ENCODE measurements around the gene CTNND2.

CTNND2 gene

DNA sequence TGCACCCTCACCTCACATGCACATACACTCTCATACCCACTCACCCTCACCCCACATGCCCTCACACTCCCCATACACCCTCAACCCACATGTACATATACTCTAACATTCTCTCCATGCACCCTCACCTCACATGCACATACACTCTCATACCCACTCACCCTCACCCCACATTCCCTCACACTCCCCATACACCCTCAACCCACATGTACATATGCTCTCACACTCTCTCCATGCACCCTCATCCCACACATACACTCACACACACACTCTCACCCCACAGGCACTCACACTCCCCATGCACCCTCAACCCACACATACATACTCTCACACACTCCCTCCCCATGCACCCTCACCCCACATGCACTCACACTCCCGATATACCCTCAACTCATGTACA, 593.0 kb downstream of the CTNND2 start:
- DNase-seq (ENCODE audit: low spot score) = no peak

- no peak for DNase-seq (ENCODE audit: low spot score)
These were observed 594.1 kb downstream of the CTNND2 start for GRCh38 chr5:11310158-11310557.

DNA sequence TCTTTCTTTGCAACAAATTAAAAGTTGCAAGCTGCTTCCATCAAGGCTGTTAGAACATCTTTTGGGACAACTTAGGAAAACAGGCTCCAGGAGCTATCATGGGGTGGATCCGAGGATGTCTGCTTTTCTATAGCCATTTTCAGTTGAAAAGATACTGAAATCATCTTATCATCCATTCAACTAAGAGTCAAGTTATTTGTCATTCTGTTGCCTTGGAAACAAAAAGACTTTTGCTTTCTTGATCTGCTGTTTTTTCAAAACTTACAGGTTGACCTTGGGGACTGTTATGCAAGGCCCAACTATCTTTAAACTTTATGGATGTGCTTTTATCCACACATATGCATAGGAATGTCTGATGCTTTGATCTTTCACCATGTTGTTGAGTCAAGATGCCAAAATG, 597.9 kb downstream of the CTNND2 start:
- no peak for DNase-seq (ENCODE audit: low spot score)

DNA sequence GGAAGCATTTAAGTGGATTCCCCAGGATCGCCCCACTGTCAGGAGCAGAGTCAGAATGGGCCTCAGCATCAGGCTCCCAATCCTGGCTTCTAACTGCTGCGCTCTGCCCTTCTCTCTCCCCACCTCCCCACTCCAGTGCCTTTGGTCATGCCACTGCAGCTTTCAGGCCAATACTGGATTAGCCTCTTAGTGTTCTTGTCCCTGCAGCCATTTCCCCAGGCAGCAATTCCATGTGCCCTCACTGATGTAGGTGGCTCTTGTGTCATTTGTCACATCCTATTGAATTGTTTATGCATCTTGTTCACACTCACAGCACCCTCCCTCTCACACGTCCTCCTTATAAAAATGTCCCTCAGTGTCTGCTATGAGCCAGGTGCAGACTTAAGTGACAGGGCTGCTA, 599.0 kb downstream of the CTNND2 start:
- DNase-seq (ENCODE audit: low spot score) = no peak

DNA sequence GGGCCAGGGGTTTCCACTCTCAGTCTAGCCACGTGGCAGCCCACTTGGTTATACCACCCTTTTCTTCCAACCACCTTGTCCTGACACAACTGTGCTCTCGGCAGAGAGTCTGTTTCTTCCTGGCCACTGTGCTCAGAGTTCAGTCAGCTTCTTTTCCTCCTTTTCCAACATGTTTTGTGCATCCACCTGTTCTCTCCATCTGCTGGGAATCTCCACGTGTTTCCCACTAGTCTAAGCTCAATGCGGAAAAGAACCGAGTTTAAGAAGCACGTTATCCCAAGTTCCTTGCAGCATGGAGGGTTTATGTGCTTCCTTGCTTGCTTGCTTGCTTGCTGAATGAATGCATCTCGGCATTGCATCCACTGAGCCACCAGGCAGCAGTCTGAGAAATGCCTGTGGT, 599.6 kb downstream of the CTNND2 start:
- DNase-seq (ENCODE audit: low spot score) = no peak

DNA sequence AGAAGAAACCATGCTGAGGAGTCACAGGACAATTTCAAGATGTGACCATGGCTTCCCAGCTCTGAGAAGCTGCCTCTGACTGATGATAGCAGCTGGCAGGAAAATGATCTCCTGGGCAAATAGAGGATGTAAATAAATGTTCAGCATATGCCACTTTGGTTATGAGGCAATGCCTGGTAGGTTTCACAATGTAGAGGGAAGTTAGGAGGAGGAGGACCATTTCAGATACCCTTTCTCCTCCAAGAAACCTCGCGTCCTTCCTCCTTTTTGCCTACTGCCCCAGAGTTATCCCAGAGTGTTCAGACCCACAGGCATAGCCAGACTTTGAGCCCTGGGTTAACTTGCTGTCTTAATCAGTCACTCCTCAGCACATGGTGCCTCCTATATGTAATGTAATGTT, 601.6 kb downstream of the CTNND2 start:
- DNase-seq (ENCODE audit: low spot score) = no peak

GRCh38 chr5:11301171-11301570, 603.1 kb downstream of the CTNND2 start:
- no peak for DNase-seq (ENCODE audit: low spot score)

- DNase-seq (ENCODE audit: low spot score) = no peak
These were observed 603.5 kb downstream of the CTNND2 start for GRCh38 chr5:11300736-11301135.

DNA sequence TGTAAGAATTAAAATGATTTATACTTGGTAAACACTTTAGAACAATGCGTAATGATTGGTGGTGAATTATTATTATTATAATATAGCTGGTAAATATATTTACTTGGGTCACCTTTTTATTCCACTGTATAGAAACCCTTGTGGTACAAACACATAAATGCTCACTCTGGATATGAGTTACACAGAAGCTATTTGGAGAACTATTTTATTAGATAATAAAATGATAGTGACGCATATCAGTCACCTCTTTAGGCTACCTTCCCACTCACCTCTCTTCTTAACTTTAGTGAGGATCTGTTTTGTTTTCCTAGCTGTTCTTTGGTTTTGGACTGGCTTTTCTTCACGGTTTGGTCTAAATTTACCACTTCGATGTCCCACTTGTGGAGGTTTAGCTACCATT, 605.4 kb downstream of the CTNND2 start:
- DNase-seq (ENCODE audit: low spot score) = no peak

- DNase-seq (ENCODE audit: low spot score) = no peak
These were observed 610.7 kb downstream of the CTNND2 start for GRCh38 chr5:11293523-11293922.

DNA sequence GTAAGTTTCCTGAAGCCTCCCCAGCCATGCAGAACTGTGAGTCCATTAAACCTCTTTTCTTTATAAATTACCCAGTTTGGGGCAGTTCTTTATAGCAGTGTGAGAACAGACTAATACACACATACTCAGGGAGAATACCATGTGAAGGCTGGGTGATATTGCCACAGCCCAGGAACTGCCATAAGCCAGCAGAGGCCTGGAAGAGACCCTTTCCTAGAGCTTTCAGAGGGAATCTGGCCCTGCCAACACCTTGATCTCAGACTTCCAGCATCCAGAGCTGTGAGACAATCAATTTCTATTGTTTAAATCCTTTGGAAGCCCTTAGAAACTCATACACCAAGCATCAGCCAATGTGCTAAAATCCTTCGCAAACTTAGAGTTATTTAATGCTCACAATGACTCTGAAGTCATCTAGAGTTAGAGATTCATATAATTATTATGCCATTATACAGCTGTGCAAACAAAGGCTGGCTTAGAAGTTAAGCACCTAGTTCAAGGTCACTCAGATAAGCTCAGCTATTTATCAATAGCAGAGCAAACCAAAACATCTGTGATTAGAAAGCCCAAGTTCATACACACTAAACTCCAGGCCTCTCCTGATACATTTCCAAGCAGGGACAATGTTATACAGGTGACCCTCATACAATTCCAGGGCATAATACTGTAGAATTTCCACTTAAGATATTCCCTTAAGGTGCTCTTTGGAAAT, 611.4 kb downstream of the CTNND2 start:
- no peak for DNase-seq (ENCODE audit: low spot score)

GRCh38 chr5:11289733-11290132, 614.5 kb downstream of the CTNND2 start:
- no peak for DNase-seq (ENCODE audit: low spot score)

GRCh38 chr5:11289208-11289607, 615.0 kb downstream of the CTNND2 start:
- no peak for DNase-seq (ENCODE audit: low spot score)

- DNase-seq (ENCODE audit: low spot score) = no peak
These were observed 622.4 kb downstream of the CTNND2 start for GRCh38 chr5:11281842-11282241.

DNA sequence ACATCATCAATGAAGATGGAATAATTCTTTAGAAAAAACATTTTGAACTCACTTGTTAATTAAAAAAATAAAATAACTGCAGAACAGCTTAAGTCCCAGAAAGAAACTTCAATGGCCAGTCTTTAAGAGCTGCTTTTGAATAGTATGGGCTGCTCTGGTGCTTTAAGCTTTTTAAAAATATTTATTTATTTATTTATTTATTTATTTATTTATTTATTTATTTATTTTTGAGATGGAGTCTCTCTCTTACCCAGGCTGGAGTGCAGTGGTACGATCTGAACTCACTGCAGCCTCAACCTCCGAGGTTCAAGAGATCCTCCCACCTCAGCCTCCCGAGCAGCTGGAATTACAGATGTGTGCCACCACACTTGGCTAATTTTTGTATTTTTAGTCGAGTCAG, 626.9 kb downstream of the CTNND2 start:
- no peak for DNase-seq (ENCODE audit: low spot score)

- DNase-seq (ENCODE audit: low spot score) = no peak
These were observed 630.9 kb downstream of the CTNND2 start for GRCh38 chr5:11273180-11273903.

GRCh38 chr5:11269515-11269914, 634.7 kb downstream of the CTNND2 start:
- no peak for DNase-seq (ENCODE audit: low spot score)

- no peak for DNase-seq (ENCODE audit: low spot score)
These were observed 635.4 kb downstream of the CTNND2 start for GRCh38 chr5:11268891-11269290.

DNA sequence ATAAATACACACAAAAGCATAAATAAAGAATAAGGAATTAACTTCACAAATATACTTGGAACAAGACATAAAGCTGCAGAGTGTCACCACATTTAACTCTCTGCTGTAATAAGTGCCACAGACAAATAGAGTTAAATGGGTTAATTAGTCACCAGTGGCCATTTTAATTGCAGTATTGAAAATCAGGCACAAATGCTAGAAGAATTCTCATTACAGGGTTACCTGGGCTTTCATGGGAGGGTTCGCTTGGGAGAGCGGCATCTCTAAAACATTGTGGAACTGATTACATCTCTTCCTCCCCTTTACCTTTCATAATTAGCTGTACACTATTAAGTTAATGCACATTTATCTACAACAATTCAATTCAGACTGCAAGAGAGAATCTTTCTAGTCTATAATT, 637.9 kb downstream of the CTNND2 start:
- DNase-seq (ENCODE audit: low spot score) = no peak

DNA sequence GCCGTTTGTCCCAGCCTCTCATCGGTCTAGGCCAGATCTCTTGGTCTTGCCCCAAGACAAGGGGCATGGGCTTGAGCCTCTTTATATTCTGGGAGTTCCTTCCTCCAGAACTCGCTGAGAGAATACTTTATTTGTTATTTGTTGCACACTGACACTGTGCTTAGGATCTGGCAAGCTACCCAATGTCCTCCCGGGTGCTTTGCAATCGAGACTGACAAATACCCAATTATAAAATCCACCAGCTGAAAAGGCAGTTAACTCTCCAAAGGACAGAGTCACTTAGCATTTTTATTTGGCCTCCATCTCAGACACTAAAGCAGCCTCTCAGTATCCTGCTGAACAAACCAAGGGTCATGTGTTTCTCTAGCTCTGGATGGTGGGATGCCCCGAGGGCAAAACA, 643.0 kb downstream of the CTNND2 start:
- DNase-seq (ENCODE audit: low spot score) = no peak

DNA sequence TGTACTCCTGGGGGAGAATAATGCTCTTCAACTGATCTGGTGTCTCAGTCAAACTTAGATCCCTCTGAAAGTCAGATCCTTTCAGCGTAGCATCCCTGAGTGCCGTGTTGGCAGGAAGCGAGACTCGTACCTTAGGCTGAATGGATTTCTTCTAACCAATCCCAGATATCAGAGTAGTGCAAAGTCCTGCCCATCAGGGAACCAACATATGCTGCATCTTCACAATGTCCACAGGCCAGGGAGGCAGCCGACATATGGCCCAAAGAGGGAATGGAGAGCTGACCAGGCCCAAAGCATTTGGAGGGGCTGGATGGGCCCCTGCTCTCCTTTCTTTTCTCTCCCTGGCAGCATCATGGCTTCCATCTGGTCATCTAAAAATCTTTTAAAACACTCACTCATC, 646.2 kb downstream of the CTNND2 start:
- DNase-seq (ENCODE audit: low spot score) = no peak

GRCh38 chr5:11252523-11252922, 651.7 kb downstream of the CTNND2 start:
- DNase-seq (ENCODE audit: low spot score) = no peak

GRCh38 chr5:11252075-11252474, 652.2 kb downstream of the CTNND2 start:
- DNase-seq (ENCODE audit: low spot score) = no peak

DNA sequence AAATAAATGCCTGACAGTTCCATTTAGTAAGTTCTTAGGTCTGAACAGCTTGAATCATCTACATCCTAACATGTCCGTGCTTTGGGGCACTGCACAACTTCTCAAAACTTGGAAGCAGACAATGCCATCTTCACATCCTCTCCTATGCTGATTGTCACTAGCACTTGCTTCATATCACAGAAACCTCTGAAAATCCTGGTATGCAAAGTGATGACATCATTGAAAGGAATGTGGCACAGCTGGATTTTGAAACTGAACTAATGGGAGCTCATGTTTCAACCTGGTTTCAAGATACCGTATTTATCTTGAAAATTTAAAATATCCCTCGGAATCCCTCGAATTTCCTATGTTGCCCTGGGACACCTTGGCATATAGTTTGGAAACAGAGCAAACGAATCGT, 653.0 kb downstream of the CTNND2 start:
- no peak for DNase-seq (ENCODE audit: low spot score)

Data from kidney capillary endothelial cell (primary cell).